Epidermal melanocyte (primary cell): ENCODE measurements around the gene DHRS3.

Experiments used
- DNase-seq: peaks from one replicate; pipeline ENCODE4 v3.0.0; 2011; ENCODE audit warnings: low spot score; ENCODE audit not compliant: insufficient read length

The DHRS3 gene

DNA sequence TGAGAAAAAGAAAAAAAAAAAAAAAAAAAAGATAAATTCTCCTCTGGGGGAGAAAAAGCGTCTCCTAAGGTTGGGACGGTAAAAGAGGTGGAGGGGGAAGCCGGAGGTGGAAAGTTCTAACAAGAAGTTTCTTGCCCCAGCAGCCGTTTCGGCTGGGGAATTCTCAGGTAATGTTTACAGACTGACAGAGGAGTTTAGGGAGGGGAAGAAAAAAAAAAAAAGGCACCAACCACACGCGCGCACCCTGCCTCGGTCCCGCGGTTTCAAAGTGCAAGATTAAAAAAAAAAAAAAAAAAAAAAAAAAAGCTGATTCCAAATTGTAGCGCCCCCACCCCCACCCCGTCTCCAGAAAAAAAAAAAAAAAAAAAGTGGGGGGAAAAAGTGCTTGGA lies 504 bp downstream of the DHRS3 start:
- no peak for DNase-seq

DNA sequence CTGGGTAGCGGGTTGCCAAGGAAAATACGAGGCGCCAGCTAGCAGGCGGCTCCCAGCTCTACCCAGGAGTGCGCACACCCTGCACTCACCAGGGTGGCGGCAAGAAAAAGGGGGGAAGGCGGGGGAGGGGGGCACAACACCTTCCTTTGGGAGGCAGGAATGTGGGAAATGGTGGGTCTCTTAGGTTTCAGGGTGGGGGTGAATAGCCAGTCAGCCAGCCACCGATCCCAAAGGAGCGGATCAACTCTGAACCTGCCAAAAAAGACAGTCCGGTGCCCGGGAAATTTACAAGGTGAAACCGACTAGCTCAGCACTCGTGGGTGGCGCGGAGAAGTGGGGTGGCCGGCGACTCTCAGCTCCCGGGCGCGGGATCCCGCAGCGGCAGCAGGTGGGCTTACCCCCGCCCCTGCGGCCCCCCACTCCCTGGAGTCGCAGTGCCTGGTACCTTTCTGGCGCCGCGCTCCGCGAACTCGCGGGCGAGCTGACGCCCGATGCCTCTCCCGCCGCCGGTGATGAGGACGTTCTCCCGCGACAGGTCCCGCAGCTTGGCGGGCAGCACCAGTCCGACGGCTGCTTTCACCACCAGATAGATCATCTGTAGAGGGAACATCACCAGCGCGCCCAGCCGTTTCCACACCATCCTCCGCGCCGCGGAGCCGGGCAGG lies 1.2 kb downstream of the DHRS3 start:
- DNase-seq = no peak

DNA sequence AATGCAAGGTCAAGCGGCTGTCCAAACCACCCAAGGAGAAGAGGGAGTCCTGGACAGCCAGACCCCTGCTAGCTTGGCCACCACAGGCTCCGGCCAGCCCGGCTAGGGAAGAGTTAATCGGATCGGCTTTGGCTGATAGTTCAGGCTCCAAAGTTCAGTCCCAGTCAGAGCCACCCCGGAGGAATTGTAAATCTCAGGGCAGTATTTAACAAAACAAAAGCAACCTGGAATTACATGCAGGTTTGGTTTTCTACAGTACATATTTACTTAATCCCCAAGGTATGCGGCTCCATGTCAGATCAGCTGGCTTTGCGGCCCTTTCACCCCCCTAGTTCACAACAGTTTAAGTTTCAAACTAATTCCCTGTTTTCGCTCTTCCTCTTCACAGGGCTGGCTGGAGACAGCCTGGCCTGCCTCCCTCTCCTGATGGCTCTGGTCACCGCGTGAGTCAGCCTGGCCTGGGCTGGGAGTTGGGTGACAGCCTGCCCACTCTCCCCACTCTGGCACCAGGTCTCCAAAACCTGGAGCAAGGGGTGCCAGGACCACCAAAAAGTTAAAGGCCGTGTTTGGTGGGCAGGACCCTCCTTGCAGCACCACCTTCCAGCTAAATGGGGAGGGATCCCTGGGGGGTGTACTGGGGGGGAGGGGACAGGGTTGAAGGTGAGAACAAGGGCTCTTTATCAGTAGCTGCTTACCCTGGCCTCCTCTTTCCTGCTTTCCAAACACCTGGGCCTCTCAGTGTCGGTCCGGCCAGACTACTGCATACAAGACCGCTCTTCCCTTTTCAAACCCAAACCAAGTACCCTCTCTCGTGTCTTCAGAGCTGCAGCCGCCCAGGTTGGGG lies 1.9 kb downstream of the DHRS3 start:
- no peak for DNase-seq

DNA sequence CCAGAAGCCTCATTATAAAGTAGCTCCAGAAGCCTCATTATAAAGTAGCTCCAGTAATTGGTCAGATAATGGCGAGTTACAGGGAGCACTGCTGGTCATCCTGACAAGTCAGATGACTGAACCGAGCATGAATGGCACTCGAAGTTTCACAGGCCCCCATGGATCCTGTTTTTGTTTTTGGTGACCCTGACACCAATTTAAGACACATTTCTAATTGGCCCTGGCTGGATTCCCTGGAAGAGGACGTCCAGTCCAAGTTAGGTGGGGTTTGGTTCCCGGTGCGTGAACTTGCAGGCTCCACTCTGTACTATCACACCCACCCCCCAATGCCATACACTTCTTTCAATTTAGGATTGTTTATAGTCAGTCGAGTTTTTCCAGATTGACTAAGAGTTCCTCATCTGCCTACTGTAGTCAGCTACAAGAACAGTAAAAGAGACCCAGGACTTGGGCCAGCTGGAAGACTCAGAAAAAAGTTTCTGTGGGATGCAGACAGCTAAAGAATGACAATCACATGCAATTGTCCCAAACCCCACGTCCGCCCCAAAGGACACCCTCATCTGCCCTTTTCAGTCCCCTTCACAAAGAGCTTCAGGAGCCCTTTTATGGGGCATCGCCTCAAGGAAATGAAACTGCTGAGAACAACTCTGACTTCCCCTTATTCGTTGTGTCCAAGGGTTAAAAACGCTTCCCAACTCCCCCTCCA lies 2.7 kb downstream of the DHRS3 start:
- no peak for DNase-seq

DNA sequence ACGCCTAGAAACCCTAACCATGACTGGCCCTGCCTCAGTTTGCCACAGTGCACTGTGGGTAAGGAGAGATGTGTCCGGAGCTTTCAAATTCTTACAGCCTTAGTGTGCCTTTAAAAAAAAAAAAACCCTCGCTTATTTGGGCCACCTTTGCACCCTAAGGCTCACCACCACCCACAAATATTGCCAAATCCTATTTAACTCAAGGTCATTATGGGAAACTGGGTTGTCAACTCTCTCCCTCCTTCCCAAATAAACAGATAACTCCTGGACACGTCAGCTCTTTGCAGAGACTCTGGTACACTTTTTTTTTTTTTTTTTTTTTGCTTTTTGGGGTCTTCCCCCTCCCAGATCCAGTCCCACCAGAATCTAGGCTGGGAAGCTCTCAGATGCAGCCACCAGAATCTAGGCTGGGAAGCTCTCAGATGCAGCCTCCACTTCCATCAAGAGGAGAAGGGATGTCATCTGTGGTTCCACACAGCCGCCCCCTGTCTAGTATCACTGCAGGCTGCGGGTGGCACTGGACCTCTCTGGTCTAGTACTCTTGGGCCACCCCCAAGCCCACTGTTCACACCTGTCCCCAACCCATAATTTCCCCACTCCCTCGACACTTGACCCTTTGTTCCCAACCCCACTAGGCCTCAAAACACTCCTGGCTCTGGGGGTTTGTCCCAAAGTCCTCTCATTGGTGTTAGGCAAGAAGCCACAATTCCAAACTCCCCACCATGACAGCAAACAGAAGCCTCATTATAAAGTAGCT lies 3.4 kb downstream of the DHRS3 start:
- DNase-seq = no peak

DNA sequence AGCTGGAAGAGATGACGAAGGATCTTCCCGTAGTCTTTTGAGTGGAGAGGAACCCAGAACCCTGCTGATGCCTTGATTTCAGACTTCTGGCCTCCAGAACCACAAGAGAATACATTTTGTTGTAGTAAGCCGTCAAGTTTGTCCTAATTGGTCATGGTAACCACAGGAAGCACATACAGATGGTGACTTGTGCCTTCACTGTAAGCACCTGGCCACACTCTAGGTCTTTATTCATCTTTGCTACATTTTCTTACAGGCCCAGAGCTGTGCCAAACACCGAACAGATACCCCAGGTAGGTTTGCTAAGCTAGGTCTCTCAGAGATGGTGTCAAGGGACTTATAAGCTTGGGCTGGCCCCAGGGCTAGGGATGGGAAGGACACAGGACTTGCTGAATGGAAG lies 4.8 kb downstream of the DHRS3 start:
- no peak for DNase-seq

DNA sequence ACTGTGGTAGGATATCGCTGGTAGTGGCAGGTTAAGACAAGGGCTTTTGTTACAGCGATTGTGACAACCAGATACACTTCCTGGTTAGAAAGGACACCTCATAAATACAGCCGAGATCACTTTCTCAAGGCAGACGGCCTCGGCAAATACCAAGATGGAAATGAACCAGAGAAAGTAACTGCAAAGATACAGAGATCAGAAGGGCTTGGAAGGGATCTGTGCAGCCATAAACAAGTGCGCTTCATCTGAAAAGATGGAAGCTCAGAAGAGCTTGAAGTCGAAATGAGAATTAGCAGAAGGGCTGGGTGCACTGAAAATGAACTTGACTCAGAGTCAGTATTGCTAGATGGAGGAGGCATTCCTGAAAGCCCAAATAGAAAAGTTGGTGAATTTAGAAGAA lies 7.1 kb downstream of the DHRS3 start:
- no peak for DNase-seq

DNA sequence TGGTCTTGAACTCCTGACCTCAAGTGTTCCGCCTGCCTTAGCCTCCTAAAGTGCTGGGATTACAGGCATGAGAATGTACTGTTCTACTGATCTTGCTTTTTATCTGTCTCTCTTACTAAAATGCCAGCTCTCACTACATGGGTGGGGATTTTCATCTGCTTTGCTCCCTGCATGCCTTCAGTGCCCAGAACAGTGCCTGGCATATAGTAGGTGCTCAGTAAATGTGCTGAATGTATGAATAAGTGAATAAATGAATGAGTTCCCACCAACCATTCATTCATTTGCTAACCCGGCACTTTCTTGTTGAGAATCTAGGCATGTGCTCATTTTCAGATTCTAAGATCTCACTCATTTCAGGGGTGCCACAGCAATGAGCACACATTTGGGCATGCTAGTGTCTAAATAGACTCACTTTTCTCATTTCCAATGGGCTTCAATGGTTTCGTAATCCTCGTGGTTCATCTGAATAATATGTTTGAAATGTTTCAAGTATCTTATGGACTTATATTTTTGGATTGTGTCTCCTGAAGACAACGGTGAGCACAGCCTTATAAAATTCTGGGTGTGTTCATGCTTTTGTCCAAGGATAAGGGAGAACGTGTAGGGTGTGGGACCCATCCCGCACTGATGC lies 7.6 kb downstream of the DHRS3 start:
- no peak for DNase-seq

DNA sequence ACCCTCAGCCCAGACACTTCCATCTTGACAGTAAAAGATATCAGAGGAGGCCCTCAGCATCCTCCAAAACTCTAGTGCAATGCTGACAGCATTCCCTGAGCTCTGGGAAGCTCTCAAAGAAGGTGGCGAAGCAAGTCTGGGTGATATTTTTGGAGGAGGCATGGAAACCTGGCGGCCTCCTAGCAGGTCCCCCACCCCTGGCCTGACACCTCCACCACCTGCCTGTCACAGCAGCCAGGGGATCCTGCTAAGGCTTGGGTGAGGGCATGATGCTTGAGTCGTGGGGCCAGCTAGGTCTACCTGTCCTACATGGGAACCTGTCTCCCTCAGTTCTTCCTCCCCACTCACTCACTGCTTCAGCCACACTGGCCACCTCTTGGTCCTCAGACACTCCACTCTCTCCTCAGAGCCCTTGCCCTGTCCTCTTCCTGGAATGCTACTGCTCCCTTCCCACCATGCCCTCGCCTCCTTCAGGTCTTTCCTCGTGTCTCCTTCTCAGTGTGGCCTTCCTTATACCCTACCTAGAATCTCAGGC lies 8.5 kb downstream of the DHRS3 start:
- DNase-seq = no peak

DNA sequence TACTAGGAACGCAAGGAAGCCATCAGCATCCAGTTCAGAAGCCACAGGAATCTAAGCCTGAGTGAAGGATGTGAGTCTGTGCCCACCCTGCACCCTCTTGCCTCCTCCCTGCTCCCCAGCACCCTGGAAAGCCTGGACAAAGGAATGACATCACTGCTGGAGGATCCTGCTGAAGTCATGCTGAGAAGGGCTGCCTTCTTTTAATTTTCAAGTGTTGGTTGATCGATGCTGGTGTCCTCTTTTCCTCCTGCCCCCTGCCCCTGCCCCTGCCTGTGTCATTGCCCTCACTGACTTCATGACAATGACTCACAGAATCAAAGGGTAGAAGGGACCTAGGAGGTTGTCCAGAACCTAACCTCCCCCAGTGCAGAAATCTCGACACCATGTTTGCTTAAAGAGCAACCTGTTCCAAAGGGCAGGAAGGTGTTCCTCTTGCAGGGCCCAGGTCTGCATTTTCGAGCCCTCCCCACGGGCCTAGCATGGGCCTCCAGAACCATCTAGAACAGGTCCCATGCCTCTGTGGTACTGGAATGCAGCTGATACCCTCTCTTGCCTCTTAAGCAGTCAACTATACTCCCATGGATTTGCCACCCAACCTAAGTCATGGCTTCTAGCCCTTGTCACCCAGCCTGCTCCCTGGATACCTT lies 9.6 kb downstream of the DHRS3 start:
- DNase-seq = no peak

DNA sequence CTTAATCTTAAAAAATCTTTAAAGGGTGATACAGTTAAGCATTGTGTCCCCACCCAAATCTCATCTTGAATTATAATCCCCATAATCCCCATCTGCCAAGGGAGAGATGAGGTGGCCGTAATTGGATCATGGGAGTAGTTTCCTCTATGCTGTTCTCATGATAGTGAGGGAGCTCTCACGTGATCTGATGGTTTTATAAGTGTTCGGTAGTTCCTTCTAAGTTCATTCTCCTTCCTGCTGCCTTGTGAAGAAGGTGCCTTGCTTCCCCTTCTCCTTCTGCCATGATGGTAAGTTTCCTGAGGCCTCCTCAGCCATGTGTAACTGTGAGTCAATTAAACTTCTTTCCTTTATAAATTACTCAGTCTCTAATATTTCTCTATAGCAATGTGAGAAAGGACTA lies 10.7 kb downstream of the DHRS3 start:
- DNase-seq = no peak

DNA sequence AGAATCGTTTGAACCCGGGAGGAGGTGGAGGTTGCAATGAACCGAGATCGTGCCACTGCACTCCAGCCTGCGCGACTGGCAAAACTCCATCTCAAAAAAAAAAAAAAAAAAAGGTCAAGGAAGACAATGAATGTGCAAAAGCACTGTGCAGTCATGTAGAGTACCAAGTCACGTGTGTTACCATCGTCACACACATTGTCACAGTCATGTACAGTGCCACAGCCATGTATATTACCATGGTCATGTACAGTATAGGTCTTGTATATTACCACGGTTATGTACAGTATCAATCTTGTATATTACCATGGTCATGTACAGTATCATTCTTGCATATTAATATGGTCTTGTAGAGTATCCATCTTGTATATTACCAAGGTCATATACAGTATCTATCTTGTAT lies 13.0 kb downstream of the DHRS3 start:
- DNase-seq = no peak

DNA sequence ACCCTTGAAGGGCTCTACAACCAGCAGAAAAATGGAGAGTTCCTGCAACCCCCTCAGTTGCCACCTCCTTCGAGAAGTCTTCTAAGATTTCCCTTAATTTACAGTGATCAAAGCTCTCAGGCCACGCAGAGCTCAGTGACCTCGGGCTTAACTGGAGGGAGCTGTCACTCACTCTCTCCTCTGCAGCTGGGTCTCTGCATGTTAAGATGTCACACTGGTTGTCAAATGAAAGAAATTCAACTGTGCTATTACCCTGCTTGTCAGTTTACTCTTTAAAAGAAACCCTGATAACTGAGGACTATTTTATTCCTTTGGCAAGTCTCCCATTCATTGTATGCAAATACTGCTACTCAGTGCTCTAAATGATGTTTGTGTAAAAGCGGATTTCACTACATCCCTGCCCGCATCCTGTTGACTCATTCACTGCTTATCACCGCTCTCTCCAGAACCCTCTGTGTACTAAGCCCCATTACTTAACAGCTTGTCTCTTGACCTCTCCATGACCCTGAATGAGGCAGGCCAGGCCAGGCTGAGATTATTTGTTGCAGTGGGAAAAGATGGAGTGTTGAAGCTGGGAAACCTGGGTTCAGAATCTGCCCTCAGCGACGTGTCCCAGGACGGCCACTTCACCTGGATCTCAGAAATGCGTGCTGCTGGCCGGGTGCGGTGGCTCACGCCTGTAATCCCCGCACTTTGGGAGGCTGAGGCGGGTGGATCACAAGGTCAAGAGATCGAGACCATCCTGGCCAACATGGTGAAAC lies 13.7 kb downstream of the DHRS3 start:
- peak; percentile 51 for DNase-seq

DNA sequence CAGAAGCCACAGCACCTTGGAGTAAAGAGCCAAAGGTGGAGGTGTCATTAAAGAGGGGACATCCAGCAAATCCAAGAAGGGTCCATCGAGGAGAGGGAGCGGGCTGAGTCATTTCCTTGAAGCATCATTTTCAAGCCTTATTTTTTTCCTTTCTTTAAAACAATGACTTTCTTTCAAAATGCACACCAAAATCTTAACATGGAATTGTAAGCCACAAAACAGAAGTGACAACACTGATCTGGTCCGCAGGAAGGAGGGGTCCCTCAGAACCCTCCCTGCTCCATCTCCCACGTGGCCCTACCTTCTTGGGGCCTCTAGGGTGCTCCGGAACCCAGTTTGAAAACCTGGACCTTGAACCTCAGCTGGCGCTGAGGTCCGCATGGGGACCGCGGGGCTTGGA lies 14.8 kb downstream of the DHRS3 start:
- no peak for DNase-seq

DNA sequence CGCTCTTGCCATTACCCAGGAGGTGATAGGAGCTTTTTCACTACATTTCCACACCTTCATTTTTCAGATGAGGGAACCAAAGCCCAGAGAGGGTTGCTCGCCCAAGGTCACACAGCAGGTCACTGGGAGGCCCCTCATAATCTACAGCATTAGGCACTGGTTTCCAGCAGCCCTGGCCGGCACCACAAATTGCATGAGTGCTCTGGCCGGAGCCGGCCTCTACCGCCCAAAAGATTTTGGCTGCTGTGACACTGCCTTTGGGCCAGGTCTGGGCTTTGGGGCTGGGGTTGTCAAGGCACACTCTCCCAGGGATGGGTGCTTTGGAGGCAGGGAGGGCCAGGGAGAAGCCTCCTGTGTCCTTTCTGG lies 15.4 kb downstream of the DHRS3 start:
- no peak for DNase-seq

DNA sequence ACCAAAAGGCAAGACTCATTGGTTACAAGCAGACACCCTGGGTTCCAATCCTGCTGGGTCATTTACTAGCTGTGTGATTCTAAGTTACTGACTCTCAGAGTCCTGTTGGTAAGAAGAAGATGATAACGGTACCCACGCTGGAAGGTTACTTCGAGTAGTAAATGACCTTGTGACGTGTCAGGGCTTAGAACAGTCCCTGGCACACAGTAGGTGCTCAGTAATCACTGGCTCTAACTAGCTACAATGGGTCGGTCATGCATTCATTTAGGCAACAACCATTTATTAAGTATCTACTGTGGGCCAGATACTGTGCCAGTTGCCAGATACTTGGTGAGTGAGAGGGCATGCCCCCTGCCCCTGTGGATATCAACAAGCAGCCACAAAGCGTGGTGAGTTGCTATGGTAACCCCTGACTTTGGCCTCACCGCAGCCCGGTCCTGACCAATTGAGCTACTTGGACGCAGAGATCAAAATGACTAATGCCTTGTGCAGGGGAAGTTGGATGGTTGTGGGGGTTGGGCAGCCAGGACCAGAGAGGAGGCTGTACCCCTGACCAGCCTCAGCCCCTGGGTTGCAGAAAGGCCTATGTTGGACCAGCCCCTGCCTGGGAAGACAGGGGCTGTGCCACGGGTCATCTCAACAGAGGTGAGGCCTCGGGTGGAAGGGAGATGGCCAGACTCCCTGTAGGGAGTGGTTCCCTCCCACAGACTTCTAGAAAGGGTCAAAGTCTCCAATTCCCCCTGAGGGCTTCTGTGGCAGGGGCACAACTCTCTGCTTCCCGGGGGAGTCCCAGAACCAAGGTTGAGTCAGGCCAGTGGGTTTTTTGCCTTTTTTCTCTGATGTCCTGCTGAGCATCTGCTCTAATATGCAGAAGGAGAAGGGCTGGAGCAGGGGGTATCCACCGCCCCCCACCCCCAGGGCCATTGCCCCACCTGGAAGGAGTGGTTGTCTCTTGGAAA lies 16.0 kb downstream of the DHRS3 start:
- DNase-seq = no peak

DNA sequence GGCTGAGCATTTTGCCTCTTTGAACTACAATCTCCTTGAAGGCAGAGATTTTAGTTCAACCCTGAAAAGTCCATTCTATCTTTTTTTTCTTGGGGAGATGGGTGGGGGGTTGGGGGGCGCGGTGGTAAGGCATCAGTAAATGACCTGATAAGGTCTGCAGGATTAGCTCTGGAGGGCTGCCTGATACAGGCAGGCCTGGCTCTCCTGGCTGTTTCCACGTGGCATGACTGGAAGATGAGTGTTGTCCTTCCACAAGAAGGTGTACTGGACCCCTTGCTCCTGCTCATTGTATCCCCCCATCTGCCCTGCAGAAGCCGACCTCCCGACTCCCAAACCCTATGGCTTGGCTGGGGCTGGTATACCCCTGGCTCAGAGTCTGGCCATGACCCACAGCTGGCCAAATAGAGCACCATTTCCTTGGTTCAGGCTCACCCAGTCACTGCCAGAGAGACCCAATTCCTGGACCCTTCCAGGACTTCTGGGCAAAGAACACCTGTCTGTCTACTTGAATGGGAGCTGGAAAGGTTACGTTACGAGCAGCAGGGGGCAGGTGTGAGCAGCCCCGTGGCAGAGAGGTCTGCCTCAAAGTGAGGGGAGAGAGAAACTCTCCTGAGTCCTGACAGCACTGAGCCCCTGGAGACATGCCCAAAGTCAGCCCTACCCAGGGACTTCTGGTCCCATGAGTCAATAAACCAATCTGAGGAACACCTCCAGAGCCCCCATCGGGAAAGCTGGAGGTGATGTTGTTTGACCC lies 17.0 kb downstream of the DHRS3 start:
- DNase-seq = no peak

DNA sequence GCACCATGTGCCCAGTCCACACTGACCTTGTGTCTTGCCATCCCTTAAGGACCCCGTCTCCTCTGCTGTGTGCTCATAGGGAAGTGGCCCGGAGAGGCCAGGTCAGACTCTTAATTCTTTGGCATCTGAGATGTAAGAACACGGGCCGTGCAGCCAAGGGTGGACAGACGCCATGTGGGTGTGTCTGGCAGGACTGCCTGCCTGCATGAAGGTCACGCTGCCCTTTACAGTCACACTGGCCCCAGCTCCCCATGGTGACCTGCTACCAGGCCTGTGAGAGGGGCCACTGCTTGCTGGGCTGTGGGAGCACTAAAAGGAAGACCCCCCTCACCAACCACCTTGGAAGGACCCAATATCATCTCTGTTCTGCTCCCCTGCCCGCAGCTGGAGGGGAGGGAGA lies 17.7 kb downstream of the DHRS3 start:
- DNase-seq = no peak
